Fibroblast of the aortic adventitia (primary cell): ENCODE measurements around the gene ZCCHC7. TPM values are rescaled to one million over a fixed set of nuclear protein-coding genes. Genes with fewer than 3 reads are reported as not detected.

Experiments used
- DNase-seq: peaks from one replicate; pipeline ENCODE4 v3.0.0-alpha.2; 2010; ENCODE audit warnings: low read depth
- H3K4me3 ChIP-seq: 2 replicates; pipeline ENCODE4 v1.5.1; 2011; ENCODE audit warnings: low read depth, mild to moderate bottlenecking, control low read depth, low read length, moderate library complexity
- CTCF ChIP-seq: IDR thresholded peaks from 2 replicates; pipeline ENCODE4 v1.5.1; 2011; ENCODE audit warnings: mild to moderate bottlenecking, low read length, control low read depth, inconsistent platforms; ENCODE audit not compliant: insufficient read depth
- small RNA-seq: library from RNA; depleted of rRNA; stranded (forward); fragments of <200 nt; gene quantifications from one replicate; pipeline ENCODE3, GENCODE V24; 2012
- total RNA-seq: library from RNA; depleted of rRNA; stranded (reverse); fragments of >200 nt; gene quantifications from 2 replicates; pipeline ENCODE4 v1.2.3, GENCODE V29; 2012; ENCODE audit warnings: low replicate concordance

Gene ZCCHC7
- total RNA-seq, 1 donor: 31.8 TPM

GRCh38 chr9:37404590-37404989, 284.2 kb downstream of the ZCCHC7 start:
- no peak for TF ChIP-seq CTCF
- DNase-seq: no peak

GRCh38 chr9:37405350-37405749, 285.0 kb downstream of the ZCCHC7 start:
- DNase-seq: peak; percentile 76
- H3K4me3 ChIP-seq: no peak overlapping the region
- no peak for TF ChIP-seq CTCF

More at GRCh38 chr9:37404590-37404989, 284.2 kb downstream of the ZCCHC7 start:
- H3K4me3 ChIP-seq: no peak overlapping the region

- peak; percentile 66 for DNase-seq
- TF ChIP-seq CTCF: no peak
- no peak overlapping the region for H3K4me3 ChIP-seq
These were observed 285.5 kb downstream of the ZCCHC7 start for GRCh38 chr9:37405764-37406380.

GRCh38 chr9:37406603-37407401, 286.4 kb downstream of the ZCCHC7 start:
- no peak for TF ChIP-seq CTCF
- no peak overlapping the region for H3K4me3 ChIP-seq
- no peak for DNase-seq

- TF ChIP-seq CTCF: no peak
- H3K4me3 ChIP-seq: no peak overlapping the region
- DNase-seq: no peak
These were observed 287.1 kb downstream of the ZCCHC7 start for GRCh38 chr9:37407468-37407867.

Small RNAs within 50 kb of the gene (small RNA-seq; reads per million reads assigned to genes)
- gene AL512604.1: not detected
- gene RF00019: not detected
- gene RNU6-677P: not detected

Other genes starting within 250 kb of the ZCCHC7 start
- gene PAX5, start 86.3 kb upstream of the ZCCHC7 start, total RNA-seq: not detected in 2 replicates